ENCODE data around the gene ZNF117. TPM values are rescaled to one million over a fixed set of nuclear protein-coding genes. Genes with fewer than 3 reads are reported as not detected.

ZNF117 gene
- total and polyA plus RNA-seq, 2 of the 4 experiments (the other 2 are of a cell fraction), result 2.9 to 4.0 TPM

DNA sequence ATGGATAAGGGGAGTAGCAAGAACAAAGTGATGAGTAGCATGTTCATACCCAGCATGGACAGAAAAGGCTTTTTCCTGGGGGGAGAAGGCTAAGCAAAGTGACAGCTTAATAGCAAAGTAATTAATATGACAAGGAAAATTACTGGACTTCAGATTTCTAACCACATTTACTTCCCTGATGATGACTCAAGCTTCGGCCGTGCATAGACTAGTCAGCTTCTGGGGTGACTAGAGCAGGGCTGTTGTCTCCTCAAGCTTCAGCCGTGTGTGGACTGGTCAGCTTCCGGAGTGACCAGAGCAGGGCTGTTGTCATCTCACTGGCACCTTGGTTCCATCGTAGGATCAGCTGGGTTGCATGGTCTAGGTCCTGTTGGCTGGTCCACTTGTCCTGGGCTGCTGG is 2.1 kb upstream of the ZNF117 start:
- ATAC-seq (ENCODE audit: low read depth), result no peak
- in situ Hi-C loops (cut with MboI; ENCODE audit: low sequenced_read_pairs), result no loop called here

More for the DNA sequence above, 2.1 kb upstream of the ZNF117 start:
- H3K4ac ChIP-seq (ENCODE audit: low read depth, low read length), result no peak overlapping the region
- H3K79me1 ChIP-seq (ENCODE audit: low read depth in 1 of 2, low read length in 2 of 2), result peaks cover 0 to 10% of the 10 kb centered on the region in 2 experiments; a peak in 1 of 4 replicates
- no peak overlapping the region for H2AK5ac ChIP-seq (ENCODE audit: low read depth, low read length)
- H3K9ac ChIP-seq (ENCODE audit: low read depth, low read length), result no peak overlapping the region
- no peaks in the 10 kb centered on the region for H4K20me1 ChIP-seq (ENCODE audit: insufficient read depth, low read length)
- H3K14ac ChIP-seq (replicated peaks; ENCODE audit: low read depth, low read length), result no peak overlapping the region
- H2AK9ac ChIP-seq (replicated peaks; ENCODE audit: low read depth, low read length, poor library complexity), result no peak overlapping the region
- H3K18ac ChIP-seq (ENCODE audit: low read depth, low read length), result no peak overlapping the region
- dilution Hi-C loops (cut with HindIII; ENCODE audit: low sequenced_read_pairs, unreplicated experiment), result no loop called here
- no peak overlapping the region for H2BK20ac ChIP-seq (ENCODE audit: low read depth, low read length)
- no peak overlapping the region for H2BK15ac ChIP-seq (ENCODE audit: low read depth, low read length)
- H2AFZ ChIP-seq (replicated peaks; ENCODE audit: low read length, poor library complexity), result no peak overlapping the region
- H2BK120ac ChIP-seq (ENCODE audit: low read depth, low read length), result no peak overlapping the region
- H3K9me3 ChIP-seq (ENCODE audit: control insufficient read depth, insufficient read depth, low read length), result peaks cover 63% of the 10 kb centered on the region
- BruUV-seq (replicated peaks), result no TSS peak
- no peak overlapping the region for H4K8ac ChIP-seq (ENCODE audit: low read depth in 2 of 2, low read length in 2 of 2)
- no peak overlapping the region for H3K4me2 ChIP-seq (ENCODE audit: low read depth, low read length)
- no peak overlapping the region for H3K4me3 ChIP-seq (ENCODE audit: insufficient read depth, low read depth, low read length)
- H3K9me1 ChIP-seq (ENCODE audit: insufficient read depth, low read length), result no peaks in the 10 kb centered on the region
- no peak overlapping the region for H3K56ac ChIP-seq (ENCODE audit: extremely low read depth, insufficient read depth, low read length)
- H3K36me3 ChIP-seq (ENCODE audit: control insufficient read depth, insufficient read depth, low read length), result peaks cover 23% of the 10 kb centered on the region
- H3K23ac ChIP-seq (ENCODE audit: low read depth, low read length), result no peak overlapping the region
- H3K4me1 ChIP-seq (ENCODE audit: control insufficient read depth, insufficient read depth, low read length), result no peaks in the 10 kb centered on the region
- CTCF ChIA-PET, result no interaction called here
- no peak overlapping the region for H2BK5ac ChIP-seq (ENCODE audit: low read depth, low read length, poor library complexity, severe bottlenecking)
- no peak overlapping the region for H4K5ac ChIP-seq (ENCODE audit: low read depth, low read length)
- intact Hi-C loops (cut with micrococcal nuclease), result no loop called here
- TF ChIP-seq NFE2L2 (IDR thresholded peaks at IDR 0.05; ENCODE audit: low read depth, low read length) (no peak), SMC3 (IDR thresholded peaks at IDR 0.05; ENCODE audit: low read depth, low read length) (no peak), RCOR1 (IDR thresholded peaks at IDR 0.05; ENCODE audit: insufficient replicate concordance, low read length) (no peak), MAFK (IDR thresholded peaks at IDR 0.05; ENCODE audit: low read depth, low read length) (no peak), CEBPB (IDR thresholded peaks at IDR 0.05; ENCODE audit: low read depth, low read length) (no peak), RFX5 (IDR thresholded peaks at IDR 0.05; ENCODE audit: low read depth, low read length) (no peak), RAD21 (IDR thresholded peaks at IDR 0.05; ENCODE audit: low read length) (no peak), CHD1 (IDR thresholded peaks at IDR 0.05; ENCODE audit: low read depth, low read length) (no peak), MAZ (IDR thresholded peaks at IDR 0.05; ENCODE audit: borderline replicate concordance, low read depth, low read length) (no peak), POLR2A (IDR thresholded peaks at IDR 0.05; ENCODE audit: low read depth, low read length) (no peak), FOS (IDR thresholded peaks at IDR 0.05; ENCODE audit: low read depth, low read length) (no peak), BHLHE40 (IDR thresholded peaks at IDR 0.05; ENCODE audit: low read depth, low read length) (no peak)
- TF ChIP-seq, protein P1, sequence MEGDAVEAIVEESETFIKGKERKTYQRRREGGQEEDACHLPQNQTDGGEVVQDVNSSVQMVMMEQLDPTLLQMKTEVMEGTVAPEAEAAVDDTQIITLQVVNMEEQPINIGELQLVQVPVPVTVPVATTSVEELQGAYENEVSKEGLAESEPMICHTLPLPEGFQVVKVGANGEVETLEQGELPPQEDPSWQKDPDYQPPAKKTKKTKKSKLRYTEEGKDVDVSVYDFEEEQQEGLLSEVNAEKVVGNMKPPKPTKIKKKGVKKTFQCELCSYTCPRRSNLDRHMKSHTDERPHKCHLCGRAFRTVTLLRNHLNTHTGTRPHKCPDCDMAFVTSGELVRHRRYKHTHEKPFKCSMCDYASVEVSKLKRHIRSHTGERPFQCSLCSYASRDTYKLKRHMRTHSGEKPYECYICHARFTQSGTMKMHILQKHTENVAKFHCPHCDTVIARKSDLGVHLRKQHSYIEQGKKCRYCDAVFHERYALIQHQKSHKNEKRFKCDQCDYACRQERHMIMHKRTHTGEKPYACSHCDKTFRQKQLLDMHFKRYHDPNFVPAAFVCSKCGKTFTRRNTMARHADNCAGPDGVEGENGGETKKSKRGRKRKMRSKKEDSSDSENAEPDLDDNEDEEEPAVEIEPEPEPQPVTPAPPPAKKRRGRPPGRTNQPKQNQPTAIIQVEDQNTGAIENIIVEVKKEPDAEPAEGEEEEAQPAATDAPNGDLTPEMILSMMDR (conservative IDR thresholded peaks at IDR 0.05; ENCODE audit: low read depth, low read length), result no peak
- TF ChIP-seq, protein P2, sequence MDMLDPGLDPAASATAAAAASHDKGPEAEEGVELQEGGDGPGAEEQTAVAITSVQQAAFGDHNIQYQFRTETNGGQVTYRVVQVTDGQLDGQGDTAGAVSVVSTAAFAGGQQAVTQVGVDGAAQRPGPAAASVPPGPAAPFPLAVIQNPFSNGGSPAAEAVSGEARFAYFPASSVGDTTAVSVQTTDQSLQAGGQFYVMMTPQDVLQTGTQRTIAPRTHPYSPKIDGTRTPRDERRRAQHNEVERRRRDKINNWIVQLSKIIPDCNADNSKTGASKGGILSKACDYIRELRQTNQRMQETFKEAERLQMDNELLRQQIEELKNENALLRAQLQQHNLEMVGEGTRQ (IDR thresholded peaks at IDR 0.05; ENCODE audit: low read depth, low read length), result no peak
- TF ChIP-seq, protein P3, sequence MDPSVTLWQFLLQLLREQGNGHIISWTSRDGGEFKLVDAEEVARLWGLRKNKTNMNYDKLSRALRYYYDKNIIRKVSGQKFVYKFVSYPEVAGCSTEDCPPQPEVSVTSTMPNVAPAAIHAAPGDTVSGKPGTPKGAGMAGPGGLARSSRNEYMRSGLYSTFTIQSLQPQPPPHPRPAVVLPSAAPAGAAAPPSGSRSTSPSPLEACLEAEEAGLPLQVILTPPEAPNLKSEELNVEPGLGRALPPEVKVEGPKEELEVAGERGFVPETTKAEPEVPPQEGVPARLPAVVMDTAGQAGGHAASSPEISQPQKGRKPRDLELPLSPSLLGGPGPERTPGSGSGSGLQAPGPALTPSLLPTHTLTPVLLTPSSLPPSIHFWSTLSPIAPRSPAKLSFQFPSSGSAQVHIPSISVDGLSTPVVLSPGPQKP (IDR thresholded peaks at IDR 0.05; ENCODE audit: borderline replicate concordance, low read depth, low read length), result no peak
- DNase-seq, result no peak
- WGBS, 2 experiments (ENCODE audit: extremely low coverage in 2 of 2, insufficient read length in 1 of 2), result 89% methylated on average over 3 of the region's 5 CpGs; no CpG with 5 or more reads in 1 of the 2 experiments
- POLR2A ChIA-PET (ENCODE audit: unreplicated experiment), result no interaction called here
- no peak overlapping the region for H4K91ac ChIP-seq (ENCODE audit: insufficient read depth, low read depth, low read length)
- H3K27me3 ChIP-seq (ENCODE audit: control insufficient read depth, insufficient read depth, low read length), result no peaks in the 10 kb centered on the region
- H3K27ac ChIP-seq (ENCODE audit: insufficient read depth, low read length), result no peak overlapping the region

Measured in IMR-90 (cell line).